Measurements from ENCODE around the gene ZNF236. TPM values are rescaled to one million over a fixed set of nuclear protein-coding genes. Genes with fewer than 3 reads are reported as not detected.

ZNF236 gene
- total and polyA plus RNA-seq, 10 of the 15 experiments (the other 5 are each of a cell fraction or from before 2014, with no cell fraction given): 1.0 to 14.4 (median 5.9) TPM

GRCh38 chr18:76977684-76978232 is 155.4 kb downstream of the ZNF236 start:
- ATAC-seq (no peak), DNase-seq (ENCODE audit: low read depth, low spot score) (no peak)

GRCh38 chr18:76978616-76979015 is 156.3 kb downstream of the ZNF236 start:
- SMC1A ChIA-PET (ENCODE audit: uncharacterized antibody, unreplicated experiment): interaction anchor here (1.6 to 2.4 kb wide), 2 partner anchors 15 to 16 kb away, joined by 3 to 7 read pairs; no protein-coding TSS in a partner anchor
- CTCF ChIA-PET: interaction anchor here (1.3 to 12.7 kb wide), 2 partner anchors 14 to 175 kb away, joined by 4 to 208 read pairs; no protein-coding TSS in a partner anchor
- POLR2A ChIA-PET: no interaction called here
- intact Hi-C loops (cut with micrococcal nuclease; ENCODE audit: unreplicated experiment) (no loop called here), in situ Hi-C loops (cut with MboI) (no loop called here)
- DNase-seq (ENCODE audit: low read depth, low spot score) (no peak), ATAC-seq (no peak), FAIRE-seq (no peak)
- H2AFZ ChIP-seq (ENCODE audit: control insufficient read depth, low read depth, low read length): no peak overlapping the region
- no peaks in the 10 kb centered on the region for H3K27me3 ChIP-seq (replicated peaks in 1 of 2; ENCODE audit: control insufficient read depth in 2 of 2, insufficient read depth in 2 of 2, low read length in 1 of 2)
- H3K79me2 ChIP-seq (ENCODE audit: control insufficient read depth, insufficient read depth, low read length): no peaks in the 10 kb centered on the region
- no peak overlapping the region for H3K4me2 ChIP-seq (ENCODE audit: control insufficient read depth, insufficient read depth)
- H3K9ac ChIP-seq (ENCODE audit: control insufficient read depth, insufficient read depth, low read length): no peak overlapping the region
- RAD21 ChIA-PET (ENCODE audit: unreplicated experiment): no interaction called here
- BruUV-seq (replicated peaks): no TSS peak
- H4K20me1 ChIP-seq (ENCODE audit: control insufficient read depth, insufficient read depth): no peaks in the 10 kb centered on the region
- no peaks in the 10 kb centered on the region for H3K36me3 ChIP-seq (ENCODE audit: control insufficient read depth in 2 of 2, insufficient read depth in 2 of 2, low read length in 1 of 2)
- 54% methylated on average over 14 of the region's 14 CpGs for WGBS (ENCODE audit: insufficient coverage, insufficient replicate concordance, low lambda C conversion rate, missing lambda C conversion rate)
- no peak overlapping the region for H3K4me3 ChIP-seq
- H3K27ac ChIP-seq (ENCODE audit: control insufficient read depth, insufficient read depth): no peak overlapping the region
- H3K4me1 ChIP-seq (ENCODE audit: control insufficient read depth, insufficient read depth, low read length): peaks cover 21% of the 10 kb centered on the region
- TF ChIP-seq ZNF274 (IDR thresholded peaks at IDR 0.05; ENCODE audit: insufficient read depth, insufficient read length): no peak
- no peaks in the 10 kb centered on the region for H3K9me3 ChIP-seq (replicated peaks; ENCODE audit: control insufficient read depth, insufficient read depth, low read length)

More at GRCh38 chr18:76977684-76978232, 155.4 kb downstream of the ZNF236 start:
- no TSS peak for BruUV-seq (replicated peaks)
- Histone ChIP-seq H3K9ac (ENCODE audit: control insufficient read depth, insufficient read depth, low read length) (no peak overlapping the region), H3K79me2 (ENCODE audit: control insufficient read depth, insufficient read depth, low read length) (no peaks in the 10 kb centered on the region), H3K36me3 (ENCODE audit: control insufficient read depth in 2 of 2, insufficient read depth in 2 of 2, low read length in 1 of 2) (no peaks in the 10 kb centered on the region), H2AFZ (ENCODE audit: control insufficient read depth, low read depth, low read length) (no peak overlapping the region), H3K27ac (ENCODE audit: control insufficient read depth, insufficient read depth) (no peak overlapping the region), H3K9me3 (replicated peaks; ENCODE audit: control insufficient read depth, insufficient read depth, low read length) (no peaks in the 10 kb centered on the region), H3K27me3 (replicated peaks in 1 of 2; ENCODE audit: control insufficient read depth in 2 of 2, insufficient read depth in 2 of 2, low read length in 1 of 2) (no peaks in the 10 kb centered on the region), H3K4me1 (ENCODE audit: control insufficient read depth, insufficient read depth, low read length) (peaks cover 17% of the 10 kb centered on the region), H4K20me1 (ENCODE audit: control insufficient read depth, insufficient read depth) (no peaks in the 10 kb centered on the region), H3K4me2 (ENCODE audit: control insufficient read depth, insufficient read depth) (no peak overlapping the region), H3K4me3 (no peak overlapping the region)
- ChIA-PET POLR2A (interaction anchor here (0.7 kb wide), 1 partner anchor 14 kb away, joined by 3 read pairs; no protein-coding TSS in a partner anchor), SMC1A (ENCODE audit: uncharacterized antibody, unreplicated experiment) (interaction anchor here (1.0 to 2.4 kb wide), 3 partner anchors 14 to 56 kb away, joined by 3 to 7 read pairs (median 3); no protein-coding TSS in a partner anchor), CTCF (interaction anchor here (1.3 to 12.7 kb wide), 2 partner anchors 13 to 175 kb away, joined by 7 to 208 read pairs; no protein-coding TSS in a partner anchor), RAD21 (ENCODE audit: unreplicated experiment) (interaction anchor here (1.1 kb wide), 1 partner anchor 12 kb away, joined by 4 read pairs; no protein-coding TSS in a partner anchor)
- TF ChIP-seq CREM (IDR thresholded peaks at IDR 0.05; ENCODE audit: low read depth): no peak
- intact Hi-C loops (cut with micrococcal nuclease; ENCODE audit: unreplicated experiment): no loop called here
- in situ Hi-C loops (cut with MboI): no loop called here
- WGBS (ENCODE audit: insufficient coverage, insufficient replicate concordance, low lambda C conversion rate, missing lambda C conversion rate): 77% methylated on average over 11 of the region's 11 CpGs
- FAIRE-seq: peak; percentile 41
